Stimulated activated CD8-positive, alpha-beta memory T cell treated with anti-CD3 and anti-CD28 coated beads, Interleukin-15, amount 100 ng/mL, for 1 hour (primary cell): ENCODE results near the gene CNBD2.
"Not testable (repeated sequence)": the region's sequence is repeated elsewhere in the genome, so short reads cannot be mapped to it uniquely, and the experiment has no call there.

Experiments used
- DNase-seq: peaks from one replicate; pipeline ENCODE4 v3.0.0-alpha.2; 2020; ENCODE audit warnings: low read depth

Gene CNBD2

DNA sequence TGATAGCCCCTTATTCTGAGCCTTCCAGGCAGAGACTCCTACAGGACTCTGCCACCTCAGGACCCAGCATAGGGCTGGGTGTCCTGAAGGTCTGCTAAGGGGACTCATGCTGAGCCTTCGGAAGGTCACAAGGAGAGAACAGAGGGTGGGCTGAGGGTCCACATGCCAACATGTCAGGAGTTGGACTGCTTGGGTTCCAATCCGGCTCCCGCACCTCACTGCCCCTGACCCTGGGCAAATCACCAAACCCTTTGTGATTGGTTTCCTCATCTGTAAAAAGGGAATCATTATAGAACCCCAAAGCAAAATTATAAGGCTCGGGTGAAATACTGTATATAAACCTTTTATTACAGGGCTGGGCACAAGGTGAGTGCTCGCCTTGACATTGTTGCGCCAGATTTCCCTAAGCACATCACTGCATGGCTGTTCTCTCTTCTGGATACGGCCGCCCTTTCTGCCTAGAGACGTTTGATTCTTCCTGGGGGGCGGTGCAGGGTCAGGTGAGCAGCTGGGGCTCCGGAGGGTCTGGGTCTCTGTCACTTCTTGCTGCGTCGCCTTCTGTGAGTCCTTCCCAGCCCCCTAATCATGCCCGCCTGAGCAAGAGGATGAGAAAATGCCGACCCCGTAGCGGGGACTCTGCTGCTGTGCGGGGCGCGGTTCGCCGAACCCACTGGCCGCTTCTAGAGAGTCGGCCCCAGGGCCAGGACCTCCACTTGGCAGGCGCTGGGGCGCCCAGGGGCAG is 95.7 kb downstream of the CNBD2 start:
- DNase-seq: no peak

DNA sequence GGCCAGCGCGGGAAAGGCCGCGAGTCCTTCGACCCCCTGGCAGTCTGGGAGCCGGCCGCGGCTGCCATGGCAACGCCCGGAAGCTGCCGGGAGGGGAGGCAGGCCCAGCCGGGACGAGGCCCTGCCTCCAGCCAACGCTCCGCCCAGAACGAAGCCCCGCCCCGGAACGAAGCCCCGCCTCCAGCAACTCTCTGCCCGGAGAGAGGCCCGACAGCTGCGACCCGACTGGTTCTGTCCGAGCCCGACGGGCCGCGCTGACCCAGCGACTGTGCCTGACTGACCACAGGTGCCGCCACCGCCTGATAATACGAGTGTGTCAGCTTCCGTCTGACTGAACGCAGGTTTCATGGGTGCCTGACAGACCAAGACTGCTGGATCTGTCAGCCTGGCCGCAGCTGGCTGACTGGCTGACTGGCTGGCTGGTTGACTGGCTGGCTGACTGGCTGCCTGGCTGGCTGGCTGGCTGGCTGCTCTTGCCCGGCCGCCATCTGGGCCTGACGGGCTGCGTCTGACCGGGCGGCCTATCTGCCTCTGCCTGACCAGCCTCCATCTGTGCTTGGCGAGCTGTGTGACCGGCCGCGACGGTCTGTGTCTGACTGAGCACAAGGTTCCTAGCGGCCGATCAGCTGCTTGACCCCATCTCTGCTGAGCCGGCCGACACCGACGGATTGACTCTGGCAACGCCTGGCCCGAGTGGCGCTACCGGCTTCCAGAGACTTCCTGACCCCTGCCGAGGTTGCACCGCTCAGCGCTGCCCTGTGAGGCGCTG is 96.5 kb downstream of the CNBD2 start:
- DNase-seq: peak; percentile 97

DNA sequence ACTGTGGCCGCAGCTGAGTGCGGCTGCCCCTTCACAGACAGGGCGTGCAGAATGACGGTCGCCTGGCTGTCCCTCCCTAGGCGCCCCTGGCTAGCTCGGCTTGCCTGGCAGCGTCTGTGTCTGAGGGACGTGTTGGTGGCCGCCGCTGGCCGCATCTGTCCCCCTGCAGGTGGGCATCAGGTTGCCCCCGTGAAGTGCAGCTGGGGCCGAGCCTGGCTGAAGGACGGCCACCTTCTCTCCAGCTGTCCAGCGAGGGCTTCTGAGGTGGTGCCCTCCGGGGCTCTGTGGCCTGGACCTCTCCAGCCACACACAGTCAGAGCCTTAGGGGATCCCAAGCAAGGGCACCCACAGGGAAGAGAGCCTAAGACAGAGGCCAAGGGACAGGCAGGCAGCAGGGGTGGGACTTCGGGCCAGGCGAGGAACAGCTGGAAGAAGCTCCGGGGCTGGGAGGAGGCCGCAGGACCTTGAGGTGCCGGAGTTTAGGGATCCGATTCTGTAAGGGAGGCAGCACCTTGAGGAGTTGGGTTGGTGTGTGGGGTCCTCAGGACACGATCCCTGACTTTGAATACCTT is 97.1 kb downstream of the CNBD2 start:
- DNase-seq: no peak

DNA sequence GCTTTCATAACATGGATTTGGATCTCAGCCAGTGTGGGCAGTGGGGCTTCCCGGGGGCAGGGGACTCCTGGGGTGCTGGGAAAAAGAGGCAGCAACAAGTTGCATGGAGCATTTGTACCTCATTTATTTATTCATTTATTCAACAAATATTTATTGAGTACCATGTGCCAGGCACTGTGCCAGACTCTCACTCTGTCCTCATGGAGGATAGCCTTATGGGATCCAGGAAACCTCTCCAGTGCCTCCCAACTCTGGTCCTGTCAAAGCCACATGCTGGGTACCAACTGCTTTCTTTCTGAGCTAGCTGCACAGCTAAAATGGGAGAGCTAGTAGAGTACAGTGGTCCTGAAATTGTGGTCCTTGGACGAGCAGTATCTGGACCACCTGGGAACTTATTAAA is 98.4 kb downstream of the CNBD2 start:
- DNase-seq: no peak

DNA sequence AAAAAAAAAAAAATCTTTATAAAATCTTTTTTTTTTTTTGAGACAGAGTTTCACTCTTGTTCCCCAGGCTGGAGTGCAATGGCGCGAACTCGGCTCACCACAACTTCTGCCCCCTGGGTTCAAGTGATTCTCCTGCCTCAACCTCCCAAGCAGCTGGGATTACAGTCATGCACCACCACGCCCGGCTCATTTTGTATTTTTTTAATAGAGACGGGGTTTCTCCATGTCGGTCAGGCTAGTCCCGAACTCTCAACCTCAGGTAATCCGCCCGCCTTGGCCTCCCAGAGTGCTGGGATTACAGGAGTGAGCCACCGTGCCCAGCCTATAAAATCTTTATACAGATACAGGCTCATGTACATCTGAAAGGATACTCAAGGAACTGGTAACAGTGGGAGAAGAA is 100.1 kb downstream of the CNBD2 start:
- not testable (repeated sequence) for DNase-seq

DNA sequence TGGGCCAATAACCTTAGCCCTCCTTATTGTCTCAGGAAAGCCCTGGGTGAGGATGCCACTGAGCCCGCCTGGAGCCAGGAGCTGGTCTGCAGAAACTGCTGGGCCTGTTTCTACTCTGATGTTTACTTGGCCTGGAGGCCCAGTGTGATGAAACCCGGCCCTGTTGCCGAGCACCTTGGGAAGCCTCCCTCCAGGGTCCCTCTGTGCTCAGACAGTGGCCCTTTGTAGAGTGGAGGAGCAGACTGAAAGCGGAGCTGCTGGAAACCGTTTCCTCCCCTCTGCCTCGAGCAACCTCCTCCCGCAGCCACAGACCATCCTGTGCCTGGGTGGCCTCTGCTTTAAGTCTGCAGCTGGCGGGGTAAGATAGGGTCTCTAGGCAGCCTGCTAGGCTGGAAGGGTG is 102.1 kb downstream of the CNBD2 start:
- no peak for DNase-seq

DNA sequence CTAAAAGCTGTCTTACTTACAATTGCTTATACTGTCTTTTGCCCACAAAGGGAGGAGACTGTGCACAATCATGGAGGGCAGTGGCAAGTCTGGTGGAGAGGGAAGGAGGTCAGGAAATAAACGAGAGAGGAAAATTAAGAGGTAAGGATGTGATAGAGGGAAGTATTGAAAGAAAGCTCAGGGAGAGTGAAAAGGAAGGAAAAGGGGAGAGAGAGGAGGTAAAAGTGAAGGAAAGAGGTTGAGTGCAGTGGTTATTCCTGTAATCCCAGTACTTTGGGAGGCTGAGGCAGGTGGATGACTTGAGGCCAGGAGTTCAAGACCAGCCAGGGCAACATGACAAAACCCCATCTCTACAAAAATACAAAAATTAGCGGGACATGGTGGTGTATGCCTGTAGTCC is 103.5 kb downstream of the CNBD2 start:
- no peak for DNase-seq

DNA sequence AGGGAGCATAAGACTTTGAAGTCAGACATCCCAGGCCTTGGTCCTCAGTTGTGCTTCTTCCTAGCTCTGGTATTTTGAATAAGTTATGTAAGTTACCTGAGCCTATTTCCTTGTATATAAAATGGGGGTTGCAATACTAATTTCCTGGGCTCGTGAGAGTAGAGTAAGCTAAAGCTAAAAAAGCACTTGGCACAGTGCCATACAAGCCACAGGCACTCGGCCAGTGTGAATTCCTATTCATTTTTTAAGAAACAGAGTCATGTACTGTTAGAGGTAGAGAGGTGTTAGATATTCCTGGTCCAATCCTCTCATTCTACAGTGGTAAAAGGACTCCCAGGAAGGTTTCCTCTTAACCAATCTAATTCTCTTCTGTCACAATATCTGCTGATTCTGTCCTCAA is 106.6 kb downstream of the CNBD2 start:
- no peak for DNase-seq

DNA sequence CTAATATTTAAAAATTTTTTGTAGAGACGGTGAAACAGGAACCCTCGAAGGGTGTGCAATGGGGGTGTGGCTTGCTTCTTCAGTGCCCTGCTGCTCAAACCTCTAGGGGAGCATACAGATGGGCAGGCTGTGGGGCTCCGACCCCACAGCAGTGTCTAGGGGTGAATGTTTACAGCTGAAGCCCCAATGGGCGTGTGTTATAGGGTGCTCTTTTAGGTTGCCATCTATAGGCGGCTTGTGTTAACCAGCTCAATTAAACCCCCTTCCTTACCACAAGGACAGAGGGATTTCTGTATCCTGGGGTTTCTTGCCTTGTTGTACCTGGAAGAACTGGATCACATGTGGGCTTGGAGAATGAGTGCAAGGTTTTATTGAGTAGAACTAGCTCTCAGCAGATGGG is 109.4 kb downstream of the CNBD2 start:
- not testable (repeated sequence) for DNase-seq

DNA sequence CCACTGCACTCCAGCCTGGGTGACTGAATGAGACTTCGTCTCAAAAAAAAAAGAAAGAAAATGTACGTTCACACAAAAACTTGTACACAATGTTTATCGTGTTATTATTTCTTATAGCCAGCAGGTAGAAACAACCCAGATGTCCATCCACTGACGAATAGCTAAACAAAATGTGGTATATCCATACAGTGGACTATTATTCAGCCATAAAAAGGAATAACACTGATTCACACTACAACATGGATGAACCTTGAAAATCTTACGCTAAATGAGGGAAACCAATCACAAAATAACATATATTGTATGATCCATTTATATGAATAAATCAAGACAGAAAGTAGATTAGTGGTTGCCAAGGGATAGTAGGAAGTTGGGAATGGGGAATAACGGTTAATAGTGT is 111.1 kb downstream of the CNBD2 start:
- DNase-seq: no peak

DNA sequence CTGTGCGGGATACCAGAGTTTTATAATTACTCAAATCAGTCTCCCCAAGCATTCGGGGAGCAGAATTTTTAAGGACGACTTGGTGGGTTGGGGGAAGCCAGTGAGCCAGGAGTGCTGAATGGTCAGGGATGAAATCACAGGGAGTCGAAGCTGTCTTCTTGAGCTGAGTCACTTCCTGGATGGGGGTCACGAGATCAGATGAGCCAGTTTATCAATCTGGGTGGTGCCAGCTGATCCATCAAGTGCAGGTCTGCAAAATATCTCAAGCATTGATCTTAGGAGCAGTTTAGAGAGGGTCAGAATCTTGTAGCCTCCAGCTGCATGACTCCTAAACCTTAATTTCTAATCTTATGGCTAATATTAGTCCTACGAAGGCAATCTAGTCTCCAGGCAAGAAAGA is 111.6 kb downstream of the CNBD2 start:
- not testable (repeated sequence) for DNase-seq
